GM12864 (cell line): Measurements from ENCODE around the gene LCOR.

Experiments used
- DNase-seq: peaks from one replicate; pipeline ENCODE4 v3.0.0-alpha.2; 2011; ENCODE audit warnings: low read depth
- H3K4me3 ChIP-seq: 2 replicates; pipeline ENCODE4 v1.5.1; 2011; ENCODE audit warnings: mild to moderate bottlenecking, low read depth, low read length, control low read depth
- CTCF ChIP-seq: IDR thresholded peaks from 2 replicates; pipeline ENCODE4 v1.5.1; 2011; ENCODE audit warnings: low read depth, mild to moderate bottlenecking, moderate library complexity, low read length, control low read depth, inconsistent platforms; ENCODE audit errors: missing control alignments

The LCOR gene

GRCh38 chr10:96902117-96902516 is 70.0 kb downstream of the LCOR start:
- TF ChIP-seq CTCF: no peak
- H3K4me3 ChIP-seq: no peak overlapping the region
- no peak for DNase-seq

GRCh38 chr10:96902731-96903358 is 70.7 kb downstream of the LCOR start:
- DNase-seq: no peak
- H3K4me3 ChIP-seq: no peak overlapping the region
- no peak for TF ChIP-seq CTCF

- H3K4me3 ChIP-seq: no peak overlapping the region
- no peak for TF ChIP-seq CTCF
- DNase-seq: no peak
Measured at GRCh38 chr10:96904648-96905047, 72.5 kb downstream of the LCOR start.

GRCh38 chr10:96906864-96907263 is 74.8 kb downstream of the LCOR start:
- no peak for TF ChIP-seq CTCF
- H3K4me3 ChIP-seq: no peak overlapping the region
- no peak for DNase-seq

GRCh38 chr10:96910488-96911395 is 78.6 kb downstream of the LCOR start:
- peak; percentile 16 for DNase-seq
- peak; percentile 65 for TF ChIP-seq CTCF
- no peak overlapping the region for H3K4me3 ChIP-seq

- no peak for DNase-seq
- no peak for TF ChIP-seq CTCF
- no peak overlapping the region for H3K4me3 ChIP-seq
Measured at GRCh38 chr10:96912405-96912804, 80.3 kb downstream of the LCOR start.
